SU-DHL-6 (cell line): ENCODE results near the gene CC2D1A.

ENCODE experiments used
- EZH2phosphoT487 ChIP-seq: fragments of 200-600 bp; sonication (generic), shearing (Covaris generic); conservative IDR thresholded peaks from 2 replicates; pipeline ENCODE4 v1.6.1; 2018; ENCODE audit warnings: mild to moderate bottlenecking, antibody characterized with exemption, low read length, moderate library complexity, mixed read lengths
- TF ChIP-seq, protein P1 (sequence below): fragments of 200-600 bp; sonication (generic); IDR thresholded peaks from one replicate; pipeline ENCODE4 v1.5.1; 2017; ENCODE audit warnings: antibody characterized with exemption, mild to moderate bottlenecking, low read length, moderate library complexity; ENCODE audit not compliant: insufficient read depth, poor library complexity, severe bottlenecking

- TF ChIP-seq, protein P1, sequence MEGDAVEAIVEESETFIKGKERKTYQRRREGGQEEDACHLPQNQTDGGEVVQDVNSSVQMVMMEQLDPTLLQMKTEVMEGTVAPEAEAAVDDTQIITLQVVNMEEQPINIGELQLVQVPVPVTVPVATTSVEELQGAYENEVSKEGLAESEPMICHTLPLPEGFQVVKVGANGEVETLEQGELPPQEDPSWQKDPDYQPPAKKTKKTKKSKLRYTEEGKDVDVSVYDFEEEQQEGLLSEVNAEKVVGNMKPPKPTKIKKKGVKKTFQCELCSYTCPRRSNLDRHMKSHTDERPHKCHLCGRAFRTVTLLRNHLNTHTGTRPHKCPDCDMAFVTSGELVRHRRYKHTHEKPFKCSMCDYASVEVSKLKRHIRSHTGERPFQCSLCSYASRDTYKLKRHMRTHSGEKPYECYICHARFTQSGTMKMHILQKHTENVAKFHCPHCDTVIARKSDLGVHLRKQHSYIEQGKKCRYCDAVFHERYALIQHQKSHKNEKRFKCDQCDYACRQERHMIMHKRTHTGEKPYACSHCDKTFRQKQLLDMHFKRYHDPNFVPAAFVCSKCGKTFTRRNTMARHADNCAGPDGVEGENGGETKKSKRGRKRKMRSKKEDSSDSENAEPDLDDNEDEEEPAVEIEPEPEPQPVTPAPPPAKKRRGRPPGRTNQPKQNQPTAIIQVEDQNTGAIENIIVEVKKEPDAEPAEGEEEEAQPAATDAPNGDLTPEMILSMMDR, result no peak
- TF ChIP-seq EZH2phosphoT487, result no peak
These were observed 24.4 kb downstream of the CC2D1A start for GRCh38 chr19:13930402-13930801.
